ENCODE measurements around the gene CAPN7.

CAPN7 gene

GRCh38 chr3:15300323-15301078 lies 94.5 kb downstream of the CAPN7 start:
- peak; percentile 73 to 88 for DNase-seq

GRCh38 chr3:15301761-15302160 lies 95.7 kb downstream of the CAPN7 start:
- no peak for DNase-seq
